HUES48 (cell line): Measurements from ENCODE around the gene MAPKBP1.

Experiments used
- H3K27ac ChIP-seq: one replicate; pipeline ENCODE4 v1.7.0; 2013; ENCODE audit warnings: low read depth, low read length, inconsistent platforms
- H3K27me3 ChIP-seq: 2 replicates; pipeline ENCODE4 v1.6.1; 2013; ENCODE audit warnings: mild to moderate bottlenecking, low read length; ENCODE audit not compliant: control insufficient read depth, insufficient read depth
- H3K36me3 ChIP-seq: 2 replicates; pipeline ENCODE4 v1.6.1; 2013; ENCODE audit warnings: low read length; ENCODE audit not compliant: control insufficient read depth, insufficient read depth
- H3K4me1 ChIP-seq: 2 replicates; pipeline ENCODE4 v1.6.1; 2013; ENCODE audit warnings: mild to moderate bottlenecking, low read length; ENCODE audit not compliant: control insufficient read depth, insufficient read depth
- H3K4me3 ChIP-seq: 2 replicates; pipeline ENCODE4 v1.5.1; 2013; ENCODE audit warnings: mild to moderate bottlenecking, low read depth, low read length
- H3K9ac ChIP-seq: 2 replicates; pipeline ENCODE4 v1.6.1; 2013; ENCODE audit warnings: mild to moderate bottlenecking, low read depth, low read length, moderate library complexity
- H3K9me3 ChIP-seq: 2 replicates; pipeline ENCODE4 v1.6.1; 2013; ENCODE audit warnings: low read length; ENCODE audit not compliant: control insufficient read depth, insufficient read depth

The MAPKBP1 gene

DNA sequence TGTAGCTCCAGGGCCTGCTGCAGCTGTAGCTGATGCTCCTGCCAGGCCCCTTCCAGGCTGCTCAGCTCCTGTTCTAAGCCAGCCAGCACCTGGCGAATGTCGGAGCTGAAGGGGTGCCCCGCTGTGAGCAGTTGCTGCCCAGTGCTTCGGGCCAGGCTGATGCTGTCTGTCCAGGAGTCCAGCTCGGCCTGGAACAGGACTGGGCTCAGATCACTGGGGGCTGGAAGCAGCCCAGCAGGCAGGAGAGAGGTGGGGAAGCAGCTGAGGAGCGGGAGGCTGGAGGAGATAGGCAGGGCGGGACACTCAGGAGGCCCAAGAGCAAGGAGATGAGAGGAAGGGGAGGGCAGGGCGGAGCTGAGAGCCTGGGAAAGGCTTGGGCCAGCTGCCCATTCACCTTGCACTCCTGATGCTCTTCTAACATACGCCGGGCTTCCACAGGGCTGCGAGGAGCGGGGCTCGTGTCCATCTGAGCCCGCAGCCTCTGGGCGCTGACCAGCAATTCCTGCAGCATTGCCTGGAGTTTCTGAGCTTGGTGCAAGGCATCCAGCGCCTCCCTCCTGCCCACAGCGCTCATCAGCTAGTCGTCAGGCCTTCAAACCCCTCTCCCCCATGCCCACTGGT, 87.6 kb downstream of the MAPKBP1 start:
- H3K27ac ChIP-seq = no peak overlapping the region
- peaks cover 5% of the 10 kb centered on the region; the same call in 1 of the 2 replicates for H3K4me1 ChIP-seq
- H3K9ac ChIP-seq = no peak overlapping the region

GRCh38 chr15:41862515-41863116, 88.3 kb downstream of the MAPKBP1 start:
- Histone ChIP-seq H3K36me3 (no peaks in the 10 kb centered on the region), H3K9ac (no peak overlapping the region), H3K9me3 (no peaks in the 10 kb centered on the region)

More for the DNA sequence above, 87.6 kb downstream of the MAPKBP1 start:
- H3K27me3 ChIP-seq = no peaks in the 10 kb centered on the region
- no peaks in the 10 kb centered on the region for H3K9me3 ChIP-seq
- no peaks in the 10 kb centered on the region for H3K36me3 ChIP-seq
- no peak overlapping the region for H3K4me3 ChIP-seq

DNA sequence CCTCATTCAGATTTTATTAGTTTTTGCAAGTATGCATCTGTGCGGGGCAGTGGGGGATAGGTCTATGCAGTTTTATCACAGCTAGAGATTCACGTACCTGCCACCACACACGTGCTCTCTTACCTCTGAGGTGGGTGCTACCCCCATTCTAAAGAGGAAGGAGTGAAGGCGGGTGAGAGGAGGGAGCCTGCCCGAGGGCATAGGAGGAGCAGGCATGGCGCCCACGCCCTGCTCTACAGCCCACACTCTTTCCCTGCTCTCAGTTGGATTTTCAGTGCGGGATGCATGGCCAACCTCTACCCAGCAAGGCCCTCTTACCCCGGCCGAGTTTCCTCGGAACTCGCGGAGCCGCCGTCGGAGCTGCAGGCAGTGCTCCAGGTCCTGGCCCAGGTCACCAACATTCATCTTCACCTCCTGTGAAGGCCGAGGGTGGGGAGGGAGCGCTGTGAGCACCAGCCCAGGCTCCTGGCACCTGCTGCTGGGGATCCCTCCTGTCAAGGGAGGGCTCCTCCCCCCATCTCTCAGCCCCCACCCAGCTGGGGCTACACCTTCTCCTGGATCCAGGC, 91.3 kb downstream of the MAPKBP1 start:
- Histone ChIP-seq H3K4me1 (peaks cover 5% of the 10 kb centered on the region; the same call in 1 of the 2 replicates), H3K9me3 (no peaks in the 10 kb centered on the region), H3K4me3 (no peak overlapping the region), H3K27ac (no peak overlapping the region), H3K27me3 (no peaks in the 10 kb centered on the region), H3K36me3 (no peaks in the 10 kb centered on the region), H3K9ac (no peak overlapping the region)

More at GRCh38 chr15:41862515-41863116, 88.3 kb downstream of the MAPKBP1 start:
- Histone ChIP-seq H3K27ac (no peak overlapping the region), H3K4me3 (no peak overlapping the region), H3K4me1 (peaks cover 5% of the 10 kb centered on the region; the same call in 1 of the 2 replicates), H3K27me3 (no peaks in the 10 kb centered on the region)

DNA sequence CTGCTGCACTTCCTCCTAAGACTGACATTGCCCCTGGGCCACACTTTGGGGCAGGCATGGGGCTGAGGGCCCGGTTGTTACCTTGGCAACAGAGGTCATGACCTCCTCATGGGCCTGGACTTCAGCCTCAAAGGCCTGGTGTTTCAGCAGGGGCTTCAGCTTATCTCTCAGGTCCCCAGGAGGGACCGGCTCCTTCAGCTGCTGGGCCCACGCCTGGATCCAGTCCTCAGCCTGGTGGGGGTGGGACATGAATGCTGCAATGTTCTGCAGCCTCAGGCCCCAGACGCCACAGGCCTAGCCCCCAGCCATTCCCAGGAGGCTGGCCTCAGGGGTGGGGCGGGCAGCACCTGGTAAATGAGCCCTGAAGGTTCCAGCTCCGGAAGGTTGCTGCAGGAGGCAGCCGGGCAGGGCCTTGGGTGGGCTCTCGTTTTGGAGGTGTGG, 92.0 kb downstream of the MAPKBP1 start:
- Histone ChIP-seq H3K4me3 (no peak overlapping the region), H3K27ac (no peak overlapping the region), H3K9ac (no peak overlapping the region), H3K36me3 (no peaks in the 10 kb centered on the region), H3K27me3 (no peaks in the 10 kb centered on the region), H3K9me3 (no peaks in the 10 kb centered on the region), H3K4me1 (peaks cover 5% of the 10 kb centered on the region; the same call in 1 of the 2 replicates)

- Histone ChIP-seq H3K36me3 (no peaks in the 10 kb centered on the region), H3K4me1 (peaks cover 5% of the 10 kb centered on the region; the same call in 1 of the 2 replicates), H3K9me3 (no peaks in the 10 kb centered on the region), H3K9ac (no peak overlapping the region), H3K4me3 (no peak overlapping the region), H3K27ac (no peak overlapping the region), H3K27me3 (no peaks in the 10 kb centered on the region)
Measured at GRCh38 chr15:41866872-41867579, 92.7 kb downstream of the MAPKBP1 start.

GRCh38 chr15:41868321-41868720, 94.0 kb downstream of the MAPKBP1 start:
- Histone ChIP-seq H3K27me3 (no peaks in the 10 kb centered on the region), H3K4me3 (no peak overlapping the region), H3K9me3 (no peaks in the 10 kb centered on the region), H3K9ac (no peak overlapping the region), H3K27ac (no peak overlapping the region), H3K4me1 (no peaks in the 10 kb centered on the region), H3K36me3 (no peaks in the 10 kb centered on the region)

DNA sequence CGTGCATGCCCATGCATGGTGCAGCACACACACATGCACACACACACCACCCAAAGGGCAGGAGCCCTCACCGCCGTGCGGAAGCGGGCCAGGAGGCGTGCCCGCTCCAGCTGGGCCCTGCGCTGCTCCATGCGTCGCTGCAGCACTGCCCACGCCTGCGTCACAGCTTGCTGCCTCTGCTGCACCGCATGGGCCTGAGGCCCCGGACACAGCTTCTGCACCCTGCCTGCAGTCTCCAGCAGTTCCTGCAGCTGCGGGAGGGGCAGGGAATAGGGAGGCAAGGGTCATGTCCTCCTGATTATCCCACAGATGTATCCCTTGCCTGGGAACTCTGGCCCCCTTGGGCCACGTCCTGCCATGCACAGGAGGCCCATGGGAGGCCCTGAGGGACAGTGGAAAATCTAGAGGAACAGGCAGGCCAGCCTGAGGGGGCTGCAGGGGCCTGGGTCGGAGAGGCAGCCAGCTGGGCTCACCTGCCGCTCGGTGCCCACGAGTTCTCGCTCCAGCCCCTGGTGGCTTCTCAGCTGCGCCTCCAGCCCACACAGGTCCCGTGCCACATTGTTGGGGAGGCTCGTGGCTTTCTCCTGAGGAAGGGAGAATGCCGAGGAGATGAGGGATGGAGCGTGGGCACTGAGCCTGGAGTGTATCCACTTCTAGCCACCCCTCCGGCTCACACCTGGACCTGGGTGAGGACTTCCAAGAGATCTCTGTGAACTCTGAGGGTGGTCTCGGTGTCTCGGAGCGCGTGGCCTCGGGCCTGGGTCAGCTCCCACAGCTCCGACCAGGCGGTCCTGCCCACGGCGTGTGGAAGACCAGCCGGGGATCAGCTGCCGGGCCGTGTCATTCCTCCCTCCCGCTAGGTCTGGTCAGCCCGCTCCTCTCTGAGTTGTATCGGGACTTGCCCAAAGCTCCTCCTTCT, 95.7 kb downstream of the MAPKBP1 start:
- H3K4me3 ChIP-seq = no peak overlapping the region
- H3K9me3 ChIP-seq = no peaks in the 10 kb centered on the region
- H3K9ac ChIP-seq = no peak overlapping the region
- H3K27me3 ChIP-seq = no peaks in the 10 kb centered on the region
- no peaks in the 10 kb centered on the region for H3K4me1 ChIP-seq
- H3K27ac ChIP-seq = no peak overlapping the region
- no peaks in the 10 kb centered on the region for H3K36me3 ChIP-seq

GRCh38 chr15:41870689-41871081, 96.4 kb downstream of the MAPKBP1 start:
- no peak overlapping the region for H3K9ac ChIP-seq
- no peak overlapping the region for H3K4me3 ChIP-seq
- H3K27me3 ChIP-seq = no peaks in the 10 kb centered on the region
- no peaks in the 10 kb centered on the region for H3K9me3 ChIP-seq
- no peaks in the 10 kb centered on the region for H3K36me3 ChIP-seq
- no peak overlapping the region for H3K27ac ChIP-seq
- H3K4me1 ChIP-seq = no peaks in the 10 kb centered on the region

- Histone ChIP-seq H3K27ac (no peak overlapping the region), H3K4me1 (no peaks in the 10 kb centered on the region), H3K27me3 (no peaks in the 10 kb centered on the region), H3K4me3 (no peak overlapping the region), H3K36me3 (no peaks in the 10 kb centered on the region), H3K9ac (no peak overlapping the region), H3K9me3 (no peaks in the 10 kb centered on the region)
Measured at GRCh38 chr15:41871175-41871905, 97.1 kb downstream of the MAPKBP1 start.
